ENCODE data around the gene C9orf78. TPM values are rescaled to one million over a fixed set of nuclear protein-coding genes. Genes with fewer than 3 reads are reported as not detected.
A peak's percentile ranks its signal among the peaks of the same experiment; 100 is the strongest.

C9orf78 gene
- total RNA-seq (2014; rRNA removed; shearing (Covaris generic)): 27.9 and 37.8 TPM in 2 replicates

DNA sequence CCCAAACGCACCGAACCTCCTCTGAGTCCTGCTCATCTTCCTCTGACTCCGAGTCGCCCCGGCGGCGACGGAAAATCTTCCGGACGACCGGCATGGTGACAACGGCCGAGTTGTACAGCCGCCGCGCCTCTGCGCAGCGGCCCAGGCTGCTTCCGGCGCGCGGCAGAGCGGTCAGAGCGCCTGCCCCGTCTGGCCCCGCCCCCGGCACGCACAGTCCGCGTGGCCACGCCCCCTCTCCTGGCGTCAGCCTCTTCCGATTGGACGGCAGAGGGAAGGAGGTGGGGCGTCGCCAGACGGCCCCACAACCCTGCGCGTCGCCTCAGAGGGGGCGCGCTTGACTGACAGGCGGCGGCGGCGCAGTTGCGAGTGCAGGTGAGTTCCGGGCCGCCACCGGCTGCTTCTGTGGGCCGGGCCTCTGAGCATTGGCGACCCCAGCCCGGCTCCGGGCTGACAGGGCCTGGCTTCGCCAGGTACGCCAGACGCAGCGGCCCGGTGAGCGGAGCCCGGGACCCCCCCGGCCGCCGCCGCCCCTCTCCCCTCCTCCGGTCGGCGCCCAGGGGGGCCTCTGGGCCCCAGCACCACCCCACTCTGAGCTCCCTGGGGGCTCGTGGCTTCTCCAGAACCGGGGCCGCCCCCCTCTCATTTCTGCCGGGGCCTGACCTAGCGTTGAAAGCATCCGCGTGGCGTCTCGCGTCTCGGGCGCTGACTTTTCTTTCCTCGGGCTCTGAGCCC is at the start of gene C9orf78, which contains the start of gene USP20:
C9orf78 (minus strand) TSS at position 148 of the 732 bp plus-strand sequence; CDS start at position 94, 54 bp downstream.
USP20 (plus strand) TSS at position 331 of the 732 bp plus-strand sequence. CDS start 17,098 bp downstream, outside the sequence.
- DNase-seq (ENCODE audit: low spot score): peak; percentile 97

- peak; percentile 93 for DNase-seq (ENCODE audit: low spot score)
Observed at GRCh38 chr9:129884220-129885017, 49.3 kb upstream of the C9orf78 start.

GRCh38 chr9:129881547-129882324 is 46.7 kb upstream of the C9orf78 start:
- DNase-seq (ENCODE audit: low spot score): no peak

- DNase-seq (ENCODE audit: low spot score): no peak
Observed at GRCh38 chr9:129880654-129881546, 45.8 kb upstream of the C9orf78 start.

DNA sequence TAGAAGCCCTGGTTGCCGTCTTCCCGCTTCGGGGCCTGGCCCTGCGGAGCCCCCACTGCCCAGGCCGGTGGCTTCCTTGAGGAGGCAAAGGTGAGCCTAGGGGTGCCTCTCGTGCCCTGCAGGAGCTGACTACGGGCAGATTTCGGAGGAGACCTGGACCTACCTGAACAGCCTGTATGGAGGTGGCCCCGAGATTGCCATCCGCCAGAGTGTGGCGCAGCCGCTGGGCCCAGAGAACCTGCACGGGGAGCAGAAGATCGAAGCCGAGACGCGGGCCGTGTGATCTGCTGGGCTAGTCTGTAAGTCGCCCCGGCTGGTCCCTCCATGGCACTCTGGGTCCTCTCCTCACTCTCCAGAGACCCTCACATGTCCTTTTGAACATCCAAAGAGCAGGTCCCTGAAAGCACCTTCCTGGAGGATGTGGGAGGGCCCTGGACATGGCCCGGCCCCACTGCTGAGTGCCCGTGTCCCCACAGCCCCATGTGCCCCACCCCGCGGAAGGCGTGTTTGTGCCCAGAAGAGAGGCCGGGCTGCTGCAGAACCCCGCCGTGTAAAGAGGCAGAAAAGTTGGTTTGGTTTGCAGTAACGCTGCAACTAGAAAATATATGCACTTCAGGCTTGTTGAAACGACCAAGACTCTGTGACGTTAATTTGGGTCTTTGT is 45.0 kb upstream of the C9orf78 start:
- DNase-seq (ENCODE audit: low spot score): no peak

DNA sequence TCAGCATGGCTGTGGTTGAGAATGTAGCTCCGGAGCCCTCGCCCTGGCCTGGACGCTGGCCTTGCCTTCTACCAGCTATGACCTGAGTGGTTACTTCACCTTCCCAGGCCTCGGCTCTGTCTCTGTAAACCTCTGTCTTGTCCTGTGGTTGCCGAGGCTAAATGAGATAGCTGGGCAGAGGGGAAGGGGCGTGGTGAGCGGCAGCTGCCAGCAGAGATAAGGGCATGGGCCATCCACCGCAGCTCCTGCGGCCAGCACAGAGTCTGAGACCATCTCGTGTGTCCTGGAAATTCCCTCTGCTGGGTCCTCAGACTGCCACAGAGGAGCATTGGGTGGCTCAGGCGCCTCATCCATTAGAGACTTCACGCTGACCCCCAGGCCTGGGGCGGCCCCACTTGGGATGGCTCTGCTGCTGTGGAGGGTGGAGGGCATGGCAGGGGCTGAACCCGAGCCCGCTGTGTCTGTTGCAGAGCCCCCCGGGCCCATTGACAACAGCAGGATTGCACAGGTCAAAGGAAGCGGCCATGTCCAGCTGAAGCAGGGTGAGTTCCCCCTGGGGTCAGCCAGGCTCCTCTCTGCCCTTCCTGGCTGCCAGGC is 44.1 kb upstream of the C9orf78 start:
- DNase-seq (ENCODE audit: low spot score): no peak

- no peak for DNase-seq (ENCODE audit: low spot score)
Observed at GRCh38 chr9:129878291-129878690, 43.2 kb upstream of the C9orf78 start.

DNA sequence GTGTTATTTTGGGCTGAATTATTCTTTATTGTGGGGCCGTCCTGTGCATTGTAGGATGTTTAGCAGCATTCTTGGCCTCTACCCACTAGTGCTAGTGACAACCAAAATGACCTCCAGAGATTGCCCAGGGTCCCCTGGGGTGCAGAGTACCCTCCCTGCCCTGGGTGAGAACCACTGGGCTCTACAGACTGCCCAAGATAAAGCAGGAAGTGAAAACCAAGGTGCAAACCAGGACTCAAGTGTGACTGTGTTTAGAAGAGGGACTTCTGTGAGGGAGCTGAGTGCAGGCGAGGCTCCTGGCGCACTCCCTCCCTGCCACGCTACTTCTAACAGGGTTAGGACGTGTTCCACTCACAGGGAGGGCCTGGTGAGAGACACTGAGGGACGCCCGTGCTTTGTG is 41.7 kb upstream of the C9orf78 start:
- no peak for DNase-seq (ENCODE audit: low spot score)

GRCh38 chr9:129875687-129876395 is 40.8 kb upstream of the C9orf78 start:
- DNase-seq (ENCODE audit: low spot score): no peak

- DNase-seq (ENCODE audit: low spot score): no peak
Observed at GRCh38 chr9:129875181-129875611, 40.1 kb upstream of the C9orf78 start.

- no peak for DNase-seq (ENCODE audit: low spot score)
Observed at GRCh38 chr9:129874261-129875101, 39.4 kb upstream of the C9orf78 start.

- DNase-seq (ENCODE audit: low spot score): no peak
Observed at GRCh38 chr9:129873563-129874190, 38.6 kb upstream of the C9orf78 start.

DNA sequence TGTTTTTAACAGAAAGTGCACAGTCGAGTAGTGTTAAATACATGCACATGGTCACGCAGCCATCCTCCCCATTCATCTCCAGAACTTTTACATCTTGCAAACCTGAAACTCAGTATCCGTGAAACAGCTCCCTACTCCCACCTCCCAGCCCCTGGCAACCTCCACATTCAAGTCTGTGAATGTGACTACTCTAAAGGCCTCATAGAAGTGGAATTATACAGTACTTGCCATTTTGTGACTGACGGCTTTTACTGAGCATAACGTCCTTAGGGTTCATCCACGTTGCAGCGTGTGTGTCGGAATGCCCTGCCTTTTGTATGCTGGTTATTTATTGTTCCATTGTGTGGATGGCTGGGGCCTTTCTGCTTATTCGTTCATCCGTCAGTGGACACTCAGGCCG is 36.0 kb upstream of the C9orf78 start:
- no peak for DNase-seq (ENCODE audit: low spot score)

DNA sequence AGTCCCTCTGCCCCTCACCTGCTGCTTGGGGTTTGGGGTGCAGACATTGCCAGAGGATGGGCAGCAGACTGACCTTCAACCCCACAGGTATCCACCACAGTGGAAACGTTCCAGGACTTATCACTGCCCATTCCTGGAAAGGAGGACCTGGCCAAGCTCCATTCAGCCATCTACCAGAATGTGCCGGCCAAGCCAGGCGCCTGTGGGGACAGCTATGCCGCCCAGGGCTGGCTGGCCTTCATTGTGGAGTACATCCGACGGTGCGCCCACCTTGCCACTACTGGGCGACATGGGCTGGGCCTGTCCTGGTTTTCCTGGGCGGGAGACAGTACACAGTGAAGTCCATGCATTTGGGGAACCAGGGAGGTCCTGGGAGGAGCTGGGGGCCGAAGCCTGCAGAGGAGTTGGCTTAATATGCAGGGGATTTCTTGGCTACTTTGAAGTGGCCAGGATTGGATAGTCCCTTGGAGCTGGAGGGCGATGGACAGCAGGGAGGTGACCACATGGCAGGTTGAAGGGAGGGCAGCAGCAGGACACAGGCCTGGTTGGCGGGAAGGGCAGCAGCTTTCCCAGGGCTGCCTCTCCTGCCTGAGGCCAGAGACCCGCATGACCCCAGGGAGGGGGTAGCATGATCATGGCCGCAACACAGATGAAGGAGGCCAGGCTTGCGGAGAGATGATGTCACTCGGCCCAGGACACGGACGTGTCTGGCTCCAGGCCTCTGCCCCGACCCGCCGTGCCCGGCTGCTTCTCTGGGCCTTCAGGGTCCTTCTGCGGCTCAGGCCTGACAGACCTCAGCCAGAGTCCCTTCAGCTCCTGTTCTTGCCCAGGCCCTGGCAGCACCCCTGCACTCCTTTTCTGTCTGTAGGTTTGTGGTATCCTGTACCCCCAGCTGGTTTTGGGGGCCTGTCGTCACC is 34.8 kb upstream of the C9orf78 start:
- DNase-seq (ENCODE audit: low spot score): no peak

DNA sequence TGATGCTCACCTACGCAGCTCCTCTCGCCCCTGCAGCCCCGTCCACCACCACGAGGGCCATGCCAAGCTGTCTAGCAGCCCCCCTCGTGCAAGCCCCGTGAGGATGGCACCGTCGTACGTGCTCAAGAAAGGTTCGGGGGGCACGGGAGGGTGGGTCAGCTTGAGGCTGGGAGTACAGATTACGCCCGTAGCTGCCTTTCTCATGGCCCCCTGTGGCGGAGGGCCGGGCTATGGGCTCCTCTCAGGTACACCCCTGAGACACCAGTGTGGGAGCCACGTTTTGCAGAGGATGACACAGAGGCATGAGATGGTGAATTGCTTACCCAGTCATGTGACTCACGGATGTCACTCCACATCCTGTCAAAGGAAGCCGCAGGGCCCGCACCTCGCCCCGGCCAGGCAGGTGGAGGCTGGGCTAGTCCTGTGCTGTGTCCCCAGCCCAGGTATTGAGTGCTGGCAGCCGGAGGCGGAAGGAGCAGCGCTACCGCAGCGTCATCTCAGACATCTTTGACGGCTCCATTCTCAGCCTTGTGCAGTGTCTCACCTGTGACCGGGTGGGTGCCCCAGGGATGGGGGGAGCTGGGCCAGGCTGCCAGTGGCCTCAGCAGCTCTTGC is 33.9 kb upstream of the C9orf78 start:
- DNase-seq (ENCODE audit: low spot score): no peak

Data from HT-29 (cell line).